SK-N-SH (cell line): Measurements from ENCODE around the gene TRPM2. TPM values are rescaled to one million over a fixed set of nuclear protein-coding genes. Genes with fewer than 3 reads are reported as not detected.
A peak's percentile ranks its signal among the peaks of the same experiment; 100 is the strongest.

Experiments used
- CTCF ChIA-PET: fragments of 300-600, 350-600 bp; formaldehyde crosslinking; extraction: SDS; loops from one replicate; lab custom pipeline; 2021; lab: Yijun Ruan, JAX
- POLR2A ChIA-PET: fragments of 350-600 bp; sonication (Branson Sonifier 250); formaldehyde crosslinking; extraction: SDS; loops from one replicate; lab custom pipeline; 2020; ENCODE audit warnings: antibody characterized with exemption, inconsistent platforms; lab: Yijun Ruan, JAX
- DNase-seq: peaks from one replicate; pipeline ENCODE4 v3.0.0; 2012
- H2AFZ ChIP-seq: fragments of 200-600 bp; sonication (generic); 2 replicates; pipeline ENCODE4 v1.8.1; 2016; ENCODE audit warnings: antibody characterized with exemption, mild to moderate bottlenecking, low read depth
- H3F3A ChIP-seq: fragments of 200-600 bp; sonication (generic); replicated peaks from 2 replicates; pipeline ENCODE3; 2016; ENCODE audit warnings: antibody characterized with exemption, mild to moderate bottlenecking; ENCODE audit not compliant: insufficient read depth
- H3K27ac ChIP-seq, 2 experiments: fragments of 200-500 bp in 1 of 2; fragments of 200-600 bp in 1 of 2; sonication (Bioruptor generic) in 1 of 2; sonication (generic), shearing (Covaris generic) in 1 of 2; 2 replicates each; pipeline versions ENCODE4 v1.5.1 to v1.6.1; 2014 to 2016; ENCODE audit warnings: low read depth in 2 of 2, inconsistent platforms in 1 of 2, low read length in 1 of 2, mild to moderate bottlenecking in 1 of 2, mixed read lengths in 1 of 2
- H3K27me3 ChIP-seq: fragments of 200-600 bp; sonication (generic), shearing (Covaris generic); 2 replicates; pipeline ENCODE4 v1.6.1; 2016; ENCODE audit warnings: mixed run types; ENCODE audit not compliant: insufficient read depth
- H3K36me3 ChIP-seq, 2 experiments: fragments of 200-500 bp in 1 of 2; fragments of 200-600 bp in 1 of 2; sonication (Bioruptor generic) in 1 of 2; sonication (generic) in 1 of 2; replicated peaks in 1 of 2; 2 replicates each; pipeline versions ENCODE3 to v1.5.1; 2014 to 2016; ENCODE audit warnings: low read length in 1 of 2, mild to moderate bottlenecking in 1 of 2; ENCODE audit not compliant: insufficient read depth in 2 of 2, control insufficient read depth in 1 of 2
- H3K4me1 ChIP-seq, 2 experiments: fragments of 200-500 bp in 1 of 2; fragments of 200-600 bp in 1 of 2; sonication (Bioruptor generic) in 1 of 2; sonication (generic), shearing (Covaris generic) in 1 of 2; 2 replicates each; pipeline versions ENCODE4 v1.5.1 to v1.6.1; 2014 to 2016; ENCODE audit warnings: low read depth in 1 of 2, low read length in 1 of 2, mixed run types in 1 of 2; ENCODE audit not compliant: insufficient read depth in 2 of 2, control insufficient read depth in 1 of 2
- H3K4me2 ChIP-seq: fragments of 200-600 bp; sonication (generic), shearing (Covaris generic); 2 replicates; pipeline ENCODE4 v1.6.1; 2017; ENCODE audit warnings: mixed run types
- H3K4me3 ChIP-seq, 2 experiments: fragments of 200-500 bp in 1 of 2; fragments of 200-600 bp in 1 of 2; sonication (Bioruptor generic) in 1 of 2; sonication (generic), shearing (Covaris generic) in 1 of 2; 2 replicates each; pipeline versions ENCODE4 v1.5.1 to v1.8.1; 2014 to 2016; ENCODE audit warnings: low read depth in 2 of 2, inconsistent platforms in 1 of 2, low read length in 1 of 2, mild to moderate bottlenecking in 1 of 2, mixed read lengths in 1 of 2, moderate library complexity in 1 of 2
- H3K79me2 ChIP-seq: fragments of 200-600 bp; sonication (generic); 2 replicates; pipeline ENCODE4 v1.8.1; 2017; ENCODE audit warnings: mild to moderate bottlenecking; ENCODE audit not compliant: insufficient read depth
- H3K9ac ChIP-seq: fragments of 200-600 bp; sonication (generic); 2 replicates; pipeline ENCODE4 v1.6.1; 2017; ENCODE audit warnings: mixed run types
- H3K9me2 ChIP-seq: fragments of 200-600 bp; sonication (generic); 2 replicates; pipeline ENCODE4 v1.6.1; 2017; ENCODE audit warnings: mixed run types
- H3K9me3 ChIP-seq: fragments of 200-600 bp; sonication (generic); 2 replicates; pipeline ENCODE4 v1.6.1; 2017; ENCODE audit warnings: mixed run types, mild to moderate bottlenecking, moderate library complexity
- H4K20me1 ChIP-seq: fragments of 200-600 bp; sonication (generic); 2 replicates; pipeline ENCODE4 v1.6.1; 2017; ENCODE audit warnings: mild to moderate bottlenecking, mixed run types; ENCODE audit not compliant: insufficient read depth
- CHD2 ChIP-seq: fragments of 150-350 bp; IDR thresholded peaks from 2 replicates; pipeline ENCODE4 v1.6.1; 2018; ENCODE audit warnings: low read length; ENCODE audit not compliant: partially characterized antibody
- ELF1 ChIP-seq: IDR thresholded peaks from 2 replicates; pipeline ENCODE4 v1.4.0; 2012
- EP300 ChIP-seq, 2 experiments: IDR thresholded peaks; 2 replicates each; pipeline versions ENCODE4 v1.4.0 to v1.6.1; 2012; ENCODE audit warnings: borderline replicate concordance in 1 of 2, low read depth in 1 of 2, low read length in 1 of 2
- EZH2phosphoT487 ChIP-seq: fragments of 200-600 bp; sonication (generic); IDR thresholded peaks from 2 replicates; pipeline ENCODE4 v1.6.1; 2017; ENCODE audit warnings: low read depth, mixed run types, mild to moderate bottlenecking, antibody characterized with exemption, moderate library complexity, borderline replicate concordance
- GATA2 ChIP-seq: sonication (generic); formaldehyde crosslinking; IDR thresholded peaks from 2 replicates; pipeline ENCODE4 v1.5.0; 2020; ENCODE audit warnings: mild to moderate bottlenecking, missing genetic modification reagents
- MEF2A ChIP-seq: IDR thresholded peaks from 2 replicates; pipeline ENCODE4 v1.4.0; 2012; ENCODE audit warnings: low read depth, borderline replicate concordance
- MXI1 ChIP-seq: IDR thresholded peaks from 2 replicates; pipeline ENCODE4 v1.6.1; 2012; ENCODE audit warnings: mild to moderate bottlenecking, low read depth, low read length, improper control_type of control experiment
- NFIC ChIP-seq: IDR thresholded peaks from 2 replicates; pipeline ENCODE4 v1.4.0; 2012; ENCODE audit warnings: borderline replicate concordance
- NRF1 ChIP-seq: IDR thresholded peaks from 2 replicates; pipeline ENCODE4 v1.6.1; 2012; ENCODE audit warnings: low read depth, mild to moderate bottlenecking, low read length
- POLR2AphosphoS5 ChIP-seq: IDR thresholded peaks from 2 replicates; pipeline ENCODE4 v1.6.1; 2012; ENCODE audit warnings: low read depth, low read length
- RFX5 ChIP-seq: IDR thresholded peaks from 2 replicates; pipeline ENCODE4 v1.6.1; 2012; ENCODE audit warnings: mild to moderate bottlenecking, improper control_type of control experiment, low read length
- RXRA ChIP-seq: IDR thresholded peaks from 2 replicates; pipeline ENCODE4 v1.4.0; 2012; ENCODE audit warnings: low read depth, mild to moderate bottlenecking, borderline replicate concordance
- SIN3A ChIP-seq: IDR thresholded peaks from 2 replicates; pipeline ENCODE4 v1.6.1; 2012; ENCODE audit warnings: low read depth, mild to moderate bottlenecking, low read length, moderate library complexity, borderline replicate concordance
- SMC3 ChIP-seq: IDR thresholded peaks from 2 replicates; pipeline ENCODE4 v1.6.1; 2012; ENCODE audit warnings: low read depth, low read length, improper control_type of control experiment
- TAF1 ChIP-seq: IDR thresholded peaks from 2 replicates; pipeline ENCODE4 v1.6.1; 2012; ENCODE audit warnings: low read depth, mild to moderate bottlenecking, low read length, moderate library complexity, borderline replicate concordance
- TCF12 ChIP-seq: IDR thresholded peaks from 2 replicates; pipeline ENCODE4 v1.4.0; 2012
- TEAD4 ChIP-seq: IDR thresholded peaks from 2 replicates; pipeline ENCODE4 v1.4.0; 2012; ENCODE audit warnings: mild to moderate bottlenecking, borderline replicate concordance; ENCODE audit not compliant: insufficient read depth
- WGBS: methylation state at CpG from one replicate; pipeline ENCODE4 v1.1.6; 2017; ENCODE audit warnings: low lambda C conversion rate; 5-methylcytosine and 5-hydroxymethylcytosine counted together
- polyA plus RNA-seq, 3 experiments: library from polyadenylated mRNA; depleted of rRNA; stranded (reverse); fragments of >200 nt; gene quantifications; 2 replicates each; pipeline ENCODE4 v1.2.3, GENCODE V29; 2012
- TF ChIP-seq, protein P1 (sequence below): IDR thresholded peaks from 2 replicates; pipeline ENCODE4 v1.6.1; 2012; ENCODE audit warnings: mild to moderate bottlenecking, low read depth, low read length, moderate library complexity
- TF ChIP-seq, protein P2 (sequence below): IDR thresholded peaks from 2 replicates; pipeline ENCODE4 v1.4.0; 2012; ENCODE audit warnings: low read depth, borderline replicate concordance
- TF ChIP-seq, protein P3 (sequence below): IDR thresholded peaks from 2 replicates; pipeline ENCODE4 v1.4.0; 2012; ENCODE audit warnings: low read depth, borderline replicate concordance
- TF ChIP-seq, protein P4 (sequence below): fragments of 200-600 bp; sonication (generic); IDR thresholded peaks from 2 replicates; pipeline ENCODE4 v1.6.1; 2017; ENCODE audit warnings: antibody characterized with exemption, mild to moderate bottlenecking, moderate library complexity
- TF ChIP-seq, protein P5 (sequence below): IDR thresholded peaks from 2 replicates; pipeline ENCODE4; 2012

Gene TRPM2
- polyA plus RNA-seq, 1 of the 3 experiments (the other 2 are of a cell fraction), result not detected

DNA sequence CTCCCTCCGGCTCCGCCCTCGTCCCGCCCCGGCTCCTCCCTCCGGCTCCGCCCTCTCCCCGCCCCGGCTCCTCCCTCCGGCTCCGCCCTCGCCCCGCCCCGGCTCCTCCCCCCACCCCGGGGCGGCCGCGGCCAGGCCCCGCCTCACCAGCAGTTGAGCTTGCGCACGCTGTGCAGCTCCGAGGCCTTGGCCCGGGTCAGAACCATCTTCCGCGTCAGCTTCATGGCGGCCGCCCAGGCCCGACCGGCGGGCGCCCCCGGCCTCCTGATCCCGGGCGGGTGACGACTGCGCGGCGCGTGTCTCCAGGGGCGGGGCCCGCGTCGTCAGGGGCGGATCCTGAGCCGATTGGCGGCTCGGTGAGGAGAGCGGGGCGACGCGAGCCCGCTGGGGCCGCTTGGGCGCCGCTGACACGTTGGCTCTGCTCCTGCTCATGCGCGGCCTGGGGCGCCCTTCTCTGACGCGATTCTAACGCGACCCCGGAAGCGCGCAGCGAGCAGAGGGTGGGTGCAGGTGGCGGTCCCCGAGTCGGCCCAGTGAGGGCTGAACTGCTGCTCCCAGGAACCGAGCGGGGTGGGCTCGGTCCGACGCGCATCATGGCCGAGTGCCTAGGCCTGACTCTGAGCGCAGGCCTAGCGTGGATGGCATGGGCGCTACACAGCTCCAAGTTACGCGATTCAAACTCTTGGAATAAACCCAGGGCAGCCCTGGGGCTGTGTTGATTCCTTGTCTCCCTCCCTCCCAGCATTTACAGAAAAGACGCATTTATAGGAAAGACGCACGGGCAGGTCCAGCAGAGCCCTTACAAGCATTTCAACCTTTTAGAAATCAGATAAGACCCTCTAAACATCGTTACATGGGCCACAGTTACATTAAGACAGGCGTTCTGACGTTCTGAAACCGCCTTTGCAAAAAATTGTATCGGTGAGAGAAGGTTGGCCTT is 14.2 kb upstream of the TRPM2 start, which contains the start of gene CFAP410:
TSS of gene CFAP410 (minus strand) at position 420 of the 940 bp plus-strand sequence. CDS start at position 224, 196 bp downstream.
- Histone ChIP-seq H3K4me3 (peak within 1 kb of the TSS; percentile 72 to 76), H3K4me1 (peaks cover 6 to 10% of the 10 kb centered on the region in 2 experiments; a peak in 2 of 4 replicates), H3K9me2 (no peaks in the 10 kb centered on the region), H4K20me1 (no peaks in the 10 kb centered on the region), H3K79me2 (no peaks in the 10 kb centered on the region), H3K27me3 (no peaks in the 10 kb centered on the region), H3K4me2 (peak within 1 kb of the TSS; percentile 93), H2AFZ (peak within 1 kb of the TSS; percentile 83), H3K27ac (peak within 1 kb of the TSS; percentile 86 to 96), H3K9me3 (no peaks in the 10 kb centered on the region), H3K36me3 (peaks cover 0 to 12% of the 10 kb centered on the region in 2 experiments), H3K9ac (peak within 1 kb of the TSS; percentile 82), H3F3A (peaks cover 23% of the 10 kb centered on the region)
- peak; percentile 98 for DNase-seq
- ChIA-PET POLR2A (interaction anchor here (0.7 to 1.3 kb wide), 7 partner anchors 9 to 117 kb away, joined by 3 to 5 read pairs (median 4); partner anchors contain the start of gene LRRC3), CTCF (interaction anchor here (0.7 to 2.5 kb wide), 11 partner anchors 10 to 142 kb away, joined by 3 to 12 read pairs (median 4); no protein-coding TSS in a partner anchor)
- under 1% methylated on average over 25 of the region's 90 CpGs for WGBS
- TF ChIP-seq, protein P1, sequence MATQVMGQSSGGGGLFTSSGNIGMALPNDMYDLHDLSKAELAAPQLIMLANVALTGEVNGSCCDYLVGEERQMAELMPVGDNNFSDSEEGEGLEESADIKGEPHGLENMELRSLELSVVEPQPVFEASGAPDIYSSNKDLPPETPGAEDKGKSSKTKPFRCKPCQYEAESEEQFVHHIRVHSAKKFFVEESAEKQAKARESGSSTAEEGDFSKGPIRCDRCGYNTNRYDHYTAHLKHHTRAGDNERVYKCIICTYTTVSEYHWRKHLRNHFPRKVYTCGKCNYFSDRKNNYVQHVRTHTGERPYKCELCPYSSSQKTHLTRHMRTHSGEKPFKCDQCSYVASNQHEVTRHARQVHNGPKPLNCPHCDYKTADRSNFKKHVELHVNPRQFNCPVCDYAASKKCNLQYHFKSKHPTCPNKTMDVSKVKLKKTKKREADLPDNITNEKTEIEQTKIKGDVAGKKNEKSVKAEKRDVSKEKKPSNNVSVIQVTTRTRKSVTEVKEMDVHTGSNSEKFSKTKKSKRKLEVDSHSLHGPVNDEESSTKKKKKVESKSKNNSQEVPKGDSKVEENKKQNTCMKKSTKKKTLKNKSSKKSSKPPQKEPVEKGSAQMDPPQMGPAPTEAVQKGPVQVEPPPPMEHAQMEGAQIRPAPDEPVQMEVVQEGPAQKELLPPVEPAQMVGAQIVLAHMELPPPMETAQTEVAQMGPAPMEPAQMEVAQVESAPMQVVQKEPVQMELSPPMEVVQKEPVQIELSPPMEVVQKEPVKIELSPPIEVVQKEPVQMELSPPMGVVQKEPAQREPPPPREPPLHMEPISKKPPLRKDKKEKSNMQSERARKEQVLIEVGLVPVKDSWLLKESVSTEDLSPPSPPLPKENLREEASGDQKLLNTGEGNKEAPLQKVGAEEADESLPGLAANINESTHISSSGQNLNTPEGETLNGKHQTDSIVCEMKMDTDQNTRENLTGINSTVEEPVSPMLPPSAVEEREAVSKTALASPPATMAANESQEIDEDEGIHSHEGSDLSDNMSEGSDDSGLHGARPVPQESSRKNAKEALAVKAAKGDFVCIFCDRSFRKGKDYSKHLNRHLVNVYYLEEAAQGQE, result no peak; the same call in 1 of the 2 replicates
- TF ChIP-seq, protein P2, sequence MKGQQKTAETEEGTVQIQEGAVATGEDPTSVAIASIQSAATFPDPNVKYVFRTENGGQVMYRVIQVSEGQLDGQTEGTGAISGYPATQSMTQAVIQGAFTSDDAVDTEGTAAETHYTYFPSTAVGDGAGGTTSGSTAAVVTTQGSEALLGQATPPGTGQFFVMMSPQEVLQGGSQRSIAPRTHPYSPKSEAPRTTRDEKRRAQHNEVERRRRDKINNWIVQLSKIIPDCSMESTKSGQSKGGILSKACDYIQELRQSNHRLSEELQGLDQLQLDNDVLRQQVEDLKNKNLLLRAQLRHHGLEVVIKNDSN, result no peak
- TF ChIP-seq, protein P3, sequence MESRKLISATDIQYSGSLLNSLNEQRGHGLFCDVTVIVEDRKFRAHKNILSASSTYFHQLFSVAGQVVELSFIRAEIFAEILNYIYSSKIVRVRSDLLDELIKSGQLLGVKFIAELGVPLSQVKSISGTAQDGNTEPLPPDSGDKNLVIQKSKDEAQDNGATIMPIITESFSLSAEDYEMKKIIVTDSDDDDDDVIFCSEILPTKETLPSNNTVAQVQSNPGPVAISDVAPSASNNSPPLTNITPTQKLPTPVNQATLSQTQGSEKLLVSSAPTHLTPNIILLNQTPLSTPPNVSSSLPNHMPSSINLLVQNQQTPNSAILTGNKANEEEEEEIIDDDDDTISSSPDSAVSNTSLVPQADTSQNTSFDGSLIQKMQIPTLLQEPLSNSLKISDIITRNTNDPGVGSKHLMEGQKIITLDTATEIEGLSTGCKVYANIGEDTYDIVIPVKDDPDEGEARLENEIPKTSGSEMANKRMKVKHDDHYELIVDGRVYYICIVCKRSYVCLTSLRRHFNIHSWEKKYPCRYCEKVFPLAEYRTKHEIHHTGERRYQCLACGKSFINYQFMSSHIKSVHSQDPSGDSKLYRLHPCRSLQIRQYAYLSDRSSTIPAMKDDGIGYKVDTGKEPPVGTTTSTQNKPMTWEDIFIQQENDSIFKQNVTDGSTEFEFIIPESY, result no peak
- TF ChIP-seq RXRA (no peak), NRF1 (peak; percentile 86), EZH2phosphoT487 (no peak), EP300 (IDR thresholded peaks at IDR 0.05; ENCODE audit: borderline replicate concordance in 1 of 2, low read depth in 1 of 2, low read length in 1 of 2) (no peak), NFIC (no peak), TAF1 (peak; percentile 67), RFX5 (no peak), POLR2AphosphoS5 (peak; percentile 88), MXI1 (peak; percentile 87), TEAD4 (no peak), GATA2 (CRISPR knock-in tag) (no peak), SMC3 (no peak), TCF12 (no peak; the same call in 1 of the 2 replicates), SIN3A (no peak), CHD2 (peak; percentile 70), ELF1 (peak; percentile 100), MEF2A (no peak)
- TF ChIP-seq, protein P4, sequence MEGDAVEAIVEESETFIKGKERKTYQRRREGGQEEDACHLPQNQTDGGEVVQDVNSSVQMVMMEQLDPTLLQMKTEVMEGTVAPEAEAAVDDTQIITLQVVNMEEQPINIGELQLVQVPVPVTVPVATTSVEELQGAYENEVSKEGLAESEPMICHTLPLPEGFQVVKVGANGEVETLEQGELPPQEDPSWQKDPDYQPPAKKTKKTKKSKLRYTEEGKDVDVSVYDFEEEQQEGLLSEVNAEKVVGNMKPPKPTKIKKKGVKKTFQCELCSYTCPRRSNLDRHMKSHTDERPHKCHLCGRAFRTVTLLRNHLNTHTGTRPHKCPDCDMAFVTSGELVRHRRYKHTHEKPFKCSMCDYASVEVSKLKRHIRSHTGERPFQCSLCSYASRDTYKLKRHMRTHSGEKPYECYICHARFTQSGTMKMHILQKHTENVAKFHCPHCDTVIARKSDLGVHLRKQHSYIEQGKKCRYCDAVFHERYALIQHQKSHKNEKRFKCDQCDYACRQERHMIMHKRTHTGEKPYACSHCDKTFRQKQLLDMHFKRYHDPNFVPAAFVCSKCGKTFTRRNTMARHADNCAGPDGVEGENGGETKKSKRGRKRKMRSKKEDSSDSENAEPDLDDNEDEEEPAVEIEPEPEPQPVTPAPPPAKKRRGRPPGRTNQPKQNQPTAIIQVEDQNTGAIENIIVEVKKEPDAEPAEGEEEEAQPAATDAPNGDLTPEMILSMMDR, result no peak
- TF ChIP-seq, protein P5, sequence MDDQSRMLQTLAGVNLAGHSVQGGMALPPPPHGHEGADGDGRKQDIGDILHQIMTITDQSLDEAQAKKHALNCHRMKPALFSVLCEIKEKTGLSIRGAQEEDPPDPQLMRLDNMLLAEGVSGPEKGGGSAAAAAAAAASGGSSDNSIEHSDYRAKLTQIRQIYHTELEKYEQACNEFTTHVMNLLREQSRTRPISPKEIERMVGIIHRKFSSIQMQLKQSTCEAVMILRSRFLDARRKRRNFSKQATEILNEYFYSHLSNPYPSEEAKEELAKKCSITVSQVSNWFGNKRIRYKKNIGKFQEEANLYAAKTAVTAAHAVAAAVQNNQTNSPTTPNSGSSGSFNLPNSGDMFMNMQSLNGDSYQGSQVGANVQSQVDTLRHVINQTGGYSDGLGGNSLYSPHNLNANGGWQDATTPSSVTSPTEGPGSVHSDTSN, result no peak
